H1 (cell line): ENCODE results near the gene NAV3. TPM values are rescaled to one million over a fixed set of nuclear protein-coding genes. Genes with fewer than 3 reads are reported as not detected.

Experiments
- ATF3 ChIP-seq: IDR thresholded peaks from 2 replicates; pipeline ENCODE4 v1.6.1; 2011; ENCODE audit warnings: low read depth, mild to moderate bottlenecking, low read length; ENCODE audit not compliant: insufficient read depth
- BCL11A ChIP-seq, 2 experiments: IDR thresholded peaks; one replicate each; pipeline ENCODE4 v1.6.1; 2011; ENCODE audit warnings: low read depth in 2 of 2, low read length in 2 of 2, mild to moderate bottlenecking in 2 of 2
- CHD1 ChIP-seq: IDR thresholded peaks from 2 replicates; pipeline ENCODE4 v1.6.1; 2012; ENCODE audit warnings: low read depth, low read length, improper control_type of control experiment
- CTCF ChIP-seq, 3 experiments: IDR thresholded peaks; 1 replicate in 2 of 3; 2 replicates in 1 of 3; pipeline versions ENCODE4 v1.5.1 to v1.6.1; 2011; ENCODE audit warnings: low read length in 3 of 3, mild to moderate bottlenecking in 3 of 3, inconsistent platforms in 2 of 3, low read depth in 1 of 3, moderate library complexity in 1 of 3; ENCODE audit not compliant: insufficient read depth in 1 of 3; ENCODE audit errors: control extremely low read depth in 1 of 3
- EGR1 ChIP-seq: IDR thresholded peaks from 2 replicates; pipeline ENCODE4 v1.6.1; 2011; ENCODE audit warnings: low read depth, low read length, borderline replicate concordance
- HDAC2 ChIP-seq, 2 experiments: fragments of 300-600 bp in 1 of 2; sonication (generic) in 1 of 2; IDR thresholded peaks; 2 replicates each; pipeline ENCODE4 v1.6.1; 2011 to 2012; ENCODE audit warnings: low read depth in 2 of 2, low read length in 2 of 2, mild to moderate bottlenecking in 2 of 2, moderate library complexity in 2 of 2, borderline replicate concordance in 1 of 2, inconsistent platforms in 1 of 2
- SP4 ChIP-seq: IDR thresholded peaks from 2 replicates; pipeline ENCODE4 v1.6.1; 2012; ENCODE audit warnings: low read length, inconsistent platforms
- TBP ChIP-seq: IDR thresholded peaks from 2 replicates; pipeline ENCODE4 v1.6.1; 2011; ENCODE audit warnings: low read depth, low read length, improper control_type of control experiment
- polyA plus RNA-seq, 7 experiments: library from polyadenylated mRNA; depleted of rRNA in 3 of 7; stranded (reverse) in 5 of 7; unstranded in 2 of 7; fragments of >200 nt in 5 of 7; fragments of 200-250 nt in 2 of 7; gene quantifications; 1 replicate in 5 of 7; 2 replicates in 1 of 7; 4 replicates in 1 of 7; pipeline versions ENCODE4 v1.2.1 to v1.2.3, GENCODE V29; 2011 to 2013; ENCODE audit warnings: missing spikeins in 2 of 7, mixed read lengths in 2 of 7
- total RNA-seq: library from RNA; stranded (reverse); fragmentation: NEBNext Ultra II Directional; extraction: Animal tissue kit (Norgen Biotek cat#: 25700); gene quantifications from 2 replicates; pipeline ENCODE4 v1.2.1, GENCODE V29; 2021
- TF ChIP-seq, protein P1 (sequence below): fragments of 300-600 bp; sonication (generic); IDR thresholded peaks from 2 replicates; pipeline ENCODE4 v1.7.1; 2012; ENCODE audit warnings: low read length, moderate library complexity, mild to moderate bottlenecking, inconsistent platforms; ENCODE audit not compliant: insufficient replicate concordance

The NAV3 gene
- total and polyA plus RNA-seq, 2 of the 8 experiments (the other 6 are each of a cell fraction or from before 2014, with no cell fraction given) = 0.47 to 5.0 TPM

DNA sequence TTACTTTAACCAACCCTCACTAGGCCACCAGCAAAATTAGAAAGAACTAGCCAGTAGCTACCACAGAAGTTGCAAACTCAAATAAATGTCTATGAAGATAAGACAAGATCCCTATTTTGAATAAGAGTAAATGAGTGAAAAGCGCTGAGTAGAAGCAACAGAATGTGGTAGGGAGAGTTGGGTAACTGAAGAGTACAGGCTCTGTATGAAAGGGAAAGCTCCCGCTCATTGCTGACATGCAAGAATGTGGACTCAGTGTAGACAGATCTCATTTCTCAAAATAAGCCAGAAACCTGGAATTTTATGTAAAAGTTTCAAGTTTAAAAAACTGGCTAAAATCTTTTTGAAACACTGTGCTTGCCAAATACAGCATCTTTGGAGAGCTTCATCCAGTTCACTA lies 63.9 kb downstream of the NAV3 start (continued):
- TF ChIP-seq, protein P1, sequence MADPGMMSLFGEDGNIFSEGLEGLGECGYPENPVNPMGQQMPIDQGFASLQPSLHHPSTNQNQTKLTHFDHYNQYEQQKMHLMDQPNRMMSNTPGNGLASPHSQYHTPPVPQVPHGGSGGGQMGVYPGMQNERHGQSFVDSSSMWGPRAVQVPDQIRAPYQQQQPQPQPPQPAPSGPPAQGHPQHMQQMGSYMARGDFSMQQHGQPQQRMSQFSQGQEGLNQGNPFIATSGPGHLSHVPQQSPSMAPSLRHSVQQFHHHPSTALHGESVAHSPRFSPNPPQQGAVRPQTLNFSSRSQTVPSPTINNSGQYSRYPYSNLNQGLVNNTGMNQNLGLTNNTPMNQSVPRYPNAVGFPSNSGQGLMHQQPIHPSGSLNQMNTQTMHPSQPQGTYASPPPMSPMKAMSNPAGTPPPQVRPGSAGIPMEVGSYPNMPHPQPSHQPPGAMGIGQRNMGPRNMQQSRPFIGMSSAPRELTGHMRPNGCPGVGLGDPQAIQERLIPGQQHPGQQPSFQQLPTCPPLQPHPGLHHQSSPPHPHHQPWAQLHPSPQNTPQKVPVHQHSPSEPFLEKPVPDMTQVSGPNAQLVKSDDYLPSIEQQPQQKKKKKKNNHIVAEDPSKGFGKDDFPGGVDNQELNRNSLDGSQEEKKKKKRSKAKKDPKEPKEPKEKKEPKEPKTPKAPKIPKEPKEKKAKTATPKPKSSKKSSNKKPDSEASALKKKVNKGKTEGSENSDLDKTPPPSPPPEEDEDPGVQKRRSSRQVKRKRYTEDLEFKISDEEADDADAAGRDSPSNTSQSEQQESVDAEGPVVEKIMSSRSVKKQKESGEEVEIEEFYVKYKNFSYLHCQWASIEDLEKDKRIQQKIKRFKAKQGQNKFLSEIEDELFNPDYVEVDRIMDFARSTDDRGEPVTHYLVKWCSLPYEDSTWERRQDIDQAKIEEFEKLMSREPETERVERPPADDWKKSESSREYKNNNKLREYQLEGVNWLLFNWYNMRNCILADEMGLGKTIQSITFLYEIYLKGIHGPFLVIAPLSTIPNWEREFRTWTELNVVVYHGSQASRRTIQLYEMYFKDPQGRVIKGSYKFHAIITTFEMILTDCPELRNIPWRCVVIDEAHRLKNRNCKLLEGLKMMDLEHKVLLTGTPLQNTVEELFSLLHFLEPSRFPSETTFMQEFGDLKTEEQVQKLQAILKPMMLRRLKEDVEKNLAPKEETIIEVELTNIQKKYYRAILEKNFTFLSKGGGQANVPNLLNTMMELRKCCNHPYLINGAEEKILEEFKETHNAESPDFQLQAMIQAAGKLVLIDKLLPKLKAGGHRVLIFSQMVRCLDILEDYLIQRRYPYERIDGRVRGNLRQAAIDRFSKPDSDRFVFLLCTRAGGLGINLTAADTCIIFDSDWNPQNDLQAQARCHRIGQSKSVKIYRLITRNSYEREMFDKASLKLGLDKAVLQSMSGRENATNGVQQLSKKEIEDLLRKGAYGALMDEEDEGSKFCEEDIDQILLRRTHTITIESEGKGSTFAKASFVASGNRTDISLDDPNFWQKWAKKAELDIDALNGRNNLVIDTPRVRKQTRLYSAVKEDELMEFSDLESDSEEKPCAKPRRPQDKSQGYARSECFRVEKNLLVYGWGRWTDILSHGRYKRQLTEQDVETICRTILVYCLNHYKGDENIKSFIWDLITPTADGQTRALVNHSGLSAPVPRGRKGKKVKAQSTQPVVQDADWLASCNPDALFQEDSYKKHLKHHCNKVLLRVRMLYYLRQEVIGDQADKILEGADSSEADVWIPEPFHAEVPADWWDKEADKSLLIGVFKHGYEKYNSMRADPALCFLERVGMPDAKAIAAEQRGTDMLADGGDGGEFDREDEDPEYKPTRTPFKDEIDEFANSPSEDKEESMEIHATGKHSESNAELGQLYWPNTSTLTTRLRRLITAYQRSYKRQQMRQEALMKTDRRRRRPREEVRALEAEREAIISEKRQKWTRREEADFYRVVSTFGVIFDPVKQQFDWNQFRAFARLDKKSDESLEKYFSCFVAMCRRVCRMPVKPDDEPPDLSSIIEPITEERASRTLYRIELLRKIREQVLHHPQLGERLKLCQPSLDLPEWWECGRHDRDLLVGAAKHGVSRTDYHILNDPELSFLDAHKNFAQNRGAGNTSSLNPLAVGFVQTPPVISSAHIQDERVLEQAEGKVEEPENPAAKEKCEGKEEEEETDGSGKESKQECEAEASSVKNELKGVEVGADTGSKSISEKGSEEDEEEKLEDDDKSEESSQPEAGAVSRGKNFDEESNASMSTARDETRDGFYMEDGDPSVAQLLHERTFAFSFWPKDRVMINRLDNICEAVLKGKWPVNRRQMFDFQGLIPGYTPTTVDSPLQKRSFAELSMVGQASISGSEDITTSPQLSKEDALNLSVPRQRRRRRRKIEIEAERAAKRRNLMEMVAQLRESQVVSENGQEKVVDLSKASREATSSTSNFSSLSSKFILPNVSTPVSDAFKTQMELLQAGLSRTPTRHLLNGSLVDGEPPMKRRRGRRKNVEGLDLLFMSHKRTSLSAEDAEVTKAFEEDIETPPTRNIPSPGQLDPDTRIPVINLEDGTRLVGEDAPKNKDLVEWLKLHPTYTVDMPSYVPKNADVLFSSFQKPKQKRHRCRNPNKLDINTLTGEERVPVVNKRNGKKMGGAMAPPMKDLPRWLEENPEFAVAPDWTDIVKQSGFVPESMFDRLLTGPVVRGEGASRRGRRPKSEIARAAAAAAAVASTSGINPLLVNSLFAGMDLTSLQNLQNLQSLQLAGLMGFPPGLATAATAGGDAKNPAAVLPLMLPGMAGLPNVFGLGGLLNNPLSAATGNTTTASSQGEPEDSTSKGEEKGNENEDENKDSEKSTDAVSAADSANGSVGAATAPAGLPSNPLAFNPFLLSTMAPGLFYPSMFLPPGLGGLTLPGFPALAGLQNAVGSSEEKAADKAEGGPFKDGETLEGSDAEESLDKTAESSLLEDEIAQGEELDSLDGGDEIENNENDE = no peak
- TF ChIP-seq BCL11A (IDR thresholded peaks at IDR 0.05; ENCODE audit: low read depth in 2 of 2, low read length in 2 of 2) (no peak), EGR1 (no peak), ATF3 (no peak), CTCF (IDR thresholded peaks at IDR 0.05; ENCODE audit: control extremely low read depth in 1 of 3, insufficient read depth in 1 of 3, low read depth in 1 of 3, low read length in 3 of 3) (no peak), HDAC2 (IDR thresholded peaks at IDR 0.05; ENCODE audit: borderline replicate concordance in 1 of 2, low read depth in 2 of 2, low read length in 2 of 2) (no peak), CHD1 (no peak), SP4 (no peak), TBP (no peak)
